Breast epithelium (tissue), 4 donors: ENCODE results near the gene KRT31. TPM values are rescaled to one million over a fixed set of nuclear protein-coding genes. Genes with fewer than 3 reads are reported as not detected.

Experiments
- DNase-seq, 2 donors: peaks; one replicate each; pipeline ENCODE4 v3.0.0-alpha.2; 2019; ENCODE audit warnings: low spot score in 2 of 2
- H3K27ac ChIP-seq, 2 donors: fragments of 200-600 bp; sonication (generic) in 1 of 2; one replicate each; pipeline ENCODE4 v1.5.1; 2016 to 2019; ENCODE audit warnings: mild to moderate bottlenecking in 1 of 2
- H3K27me3 ChIP-seq, 2 donors: fragments of 200-600 bp; sonication (generic) in 1 of 2; one replicate each; pipeline versions ENCODE4 v1.5.1 to v1.6.0; 2017 to 2019; ENCODE audit warnings: control low read depth in 1 of 2, mild to moderate bottlenecking in 1 of 2
- H3K36me3 ChIP-seq: fragments of 200-600 bp; one replicate; pipeline ENCODE4 v1.5.1; 2019
- H3K4me1 ChIP-seq, 2 donors: fragments of 200-600 bp; sonication (generic); one replicate each; pipeline ENCODE4 v1.5.1; 2016 to 2019; ENCODE audit warnings: control low read depth in 1 of 2
- H3K4me3 ChIP-seq, 3 donors: fragments of 200-600 bp; sonication (generic); 1 replicate in 2 of 3; 2 replicates in 1 of 3; pipeline ENCODE4 v1.5.1; 2016 to 2019; ENCODE audit warnings: mild to moderate bottlenecking in 3 of 3, moderate library complexity in 2 of 3
- H3K9me3 ChIP-seq, 2 donors: fragments of 200-600 bp; sonication (generic) in 1 of 2; one replicate each; pipeline ENCODE4 v1.5.1; 2016 to 2019; ENCODE audit warnings: control low read depth in 1 of 2
- POLR2A ChIP-seq: fragments of 450-650 bp; IDR thresholded peaks from one replicate; pipeline ENCODE4 v1.6.1; 2016; ENCODE audit warnings: antibody characterized with exemption, mild to moderate bottlenecking, moderate library complexity
- POLR2AphosphoS5 ChIP-seq, 3 donors: sonication (generic); formaldehyde crosslinking; IDR thresholded peaks; one replicate each; pipeline ENCODE4 v1.6.1; 2017; ENCODE audit warnings: antibody characterized with exemption in 3 of 3
- intact Hi-C: fragments of 100-400 bp; cut with DNase I; formaldehyde crosslinking; loops from one replicate; pipeline ENCODE4 v1.15.1; 2023; ENCODE audit warnings: low total_unique reads
- total RNA-seq, 3 donors: library from RNA; depleted of rRNA; stranded (reverse); fragments of >200 nt; gene quantifications; one replicate each; pipeline ENCODE4 v1.1.0, GENCODE V29; 2016
- TF ChIP-seq, protein P1 (sequence below), 3 donors: fragments of 450-650 bp; IDR thresholded peaks; one replicate each; pipeline ENCODE4 v1.5.1; 2016 to 2017; ENCODE audit warnings: antibody characterized with exemption in 3 of 3, mild to moderate bottlenecking in 3 of 3, moderate library complexity in 3 of 3

The KRT31 gene
- total RNA-seq, 3 donors from 2014 or later = not detected

DNA sequence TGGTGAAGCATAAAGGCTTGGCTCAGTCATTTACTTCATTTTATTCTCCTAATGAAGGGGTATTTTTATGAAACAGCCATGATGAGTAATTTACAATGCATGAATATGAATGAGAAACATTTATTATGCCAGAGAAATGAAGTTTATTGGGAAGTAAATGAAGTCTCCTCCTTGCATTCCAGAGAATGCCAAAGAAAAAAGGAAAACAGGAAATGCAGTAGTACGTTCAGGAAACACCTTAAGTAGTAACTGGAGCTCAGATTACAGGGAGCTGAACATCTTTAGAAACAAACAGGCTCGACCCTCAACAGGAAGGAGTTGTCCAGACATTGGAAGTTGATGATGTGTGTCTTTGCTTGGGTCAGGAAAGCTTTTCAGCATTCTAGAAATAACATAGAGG is 19.9 kb downstream of the KRT31 start:
- no peak overlapping the region for H3K27ac ChIP-seq
- H3K36me3 ChIP-seq = no peaks in the 10 kb centered on the region
- intact Hi-C loops = loop anchor here (1.0 kb wide), 1 partner anchor 25 kb away; no protein-coding TSS in a partner anchor
- H3K9me3 ChIP-seq = no peaks in the 10 kb centered on the region
- no peak for DNase-seq
- no peaks in the 10 kb centered on the region for H3K27me3 ChIP-seq
- no peak for TF ChIP-seq POLR2AphosphoS5 (IDR thresholded peaks at IDR 0.05)
- TF ChIP-seq, protein P1, sequence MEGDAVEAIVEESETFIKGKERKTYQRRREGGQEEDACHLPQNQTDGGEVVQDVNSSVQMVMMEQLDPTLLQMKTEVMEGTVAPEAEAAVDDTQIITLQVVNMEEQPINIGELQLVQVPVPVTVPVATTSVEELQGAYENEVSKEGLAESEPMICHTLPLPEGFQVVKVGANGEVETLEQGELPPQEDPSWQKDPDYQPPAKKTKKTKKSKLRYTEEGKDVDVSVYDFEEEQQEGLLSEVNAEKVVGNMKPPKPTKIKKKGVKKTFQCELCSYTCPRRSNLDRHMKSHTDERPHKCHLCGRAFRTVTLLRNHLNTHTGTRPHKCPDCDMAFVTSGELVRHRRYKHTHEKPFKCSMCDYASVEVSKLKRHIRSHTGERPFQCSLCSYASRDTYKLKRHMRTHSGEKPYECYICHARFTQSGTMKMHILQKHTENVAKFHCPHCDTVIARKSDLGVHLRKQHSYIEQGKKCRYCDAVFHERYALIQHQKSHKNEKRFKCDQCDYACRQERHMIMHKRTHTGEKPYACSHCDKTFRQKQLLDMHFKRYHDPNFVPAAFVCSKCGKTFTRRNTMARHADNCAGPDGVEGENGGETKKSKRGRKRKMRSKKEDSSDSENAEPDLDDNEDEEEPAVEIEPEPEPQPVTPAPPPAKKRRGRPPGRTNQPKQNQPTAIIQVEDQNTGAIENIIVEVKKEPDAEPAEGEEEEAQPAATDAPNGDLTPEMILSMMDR (IDR thresholded peaks at IDR 0.05) = no peak
- no peak for TF ChIP-seq POLR2A
- no peaks in the 10 kb centered on the region for H3K4me1 ChIP-seq
- no peak overlapping the region for H3K4me3 ChIP-seq

DNA sequence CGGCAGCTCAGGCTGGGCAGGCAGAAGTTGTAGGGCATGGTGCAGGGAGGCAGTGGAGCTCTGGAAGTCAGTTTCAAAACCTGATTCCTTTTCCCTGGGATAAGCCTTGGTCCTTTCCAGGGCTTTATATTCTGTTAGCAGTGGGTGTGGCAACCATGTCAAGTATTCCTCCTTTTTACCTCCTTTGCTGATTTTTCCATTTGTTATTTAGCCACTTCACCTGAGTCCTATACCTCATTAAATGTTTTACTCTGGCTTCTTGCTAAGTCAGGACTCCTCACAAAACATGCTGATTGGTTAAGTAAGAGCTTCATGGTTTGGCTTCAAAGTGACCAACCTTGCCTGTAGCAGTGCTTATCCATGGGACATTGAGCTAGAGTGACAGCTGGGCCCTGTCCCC is 27.7 kb downstream of the KRT31 start, which contains the start of gene KRT33B:
Gene KRT33B (minus strand): TSS at position 101 of the 400 bp plus-strand sequence. CDS start 63 bp downstream, at position 38.
- H3K27me3 ChIP-seq = no peaks in the 10 kb centered on the region
- no peak for DNase-seq
- TF ChIP-seq, protein P1 (IDR thresholded peaks at IDR 0.05) = no peak
- TF ChIP-seq POLR2AphosphoS5 (IDR thresholded peaks at IDR 0.05) (no peak), POLR2A (no peak)
- no peaks in the 10 kb centered on the region for H3K9me3 ChIP-seq
- H3K4me3 ChIP-seq = no peak within 1 kb of the TSS
- intact Hi-C loops = no loop called here
- H3K36me3 ChIP-seq = no peaks in the 10 kb centered on the region
- no peaks in the 10 kb centered on the region for H3K4me1 ChIP-seq
- no peak within 1 kb of the TSS for H3K27ac ChIP-seq

DNA sequence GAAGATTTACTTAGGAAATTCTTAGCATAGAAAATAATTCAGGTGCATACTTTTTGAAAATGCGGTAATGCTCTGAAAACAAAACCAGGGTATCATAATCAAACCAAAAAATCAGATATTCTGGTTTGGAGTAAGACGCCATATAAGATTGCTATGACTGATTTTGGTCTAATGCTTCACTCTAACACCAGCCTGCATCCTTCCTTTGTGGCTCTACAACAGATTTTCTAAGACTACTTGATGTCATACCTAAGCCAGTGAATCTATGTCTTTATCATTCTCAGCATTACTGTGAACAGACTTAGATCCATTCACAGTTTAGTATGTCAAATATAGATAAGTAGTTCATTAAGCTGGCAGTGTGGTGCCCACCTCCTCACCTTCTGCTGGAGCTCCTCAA is 28.4 kb downstream of the KRT31 start:
- intact Hi-C loops = no loop called here
- TF ChIP-seq POLR2AphosphoS5 (IDR thresholded peaks at IDR 0.05) (no peak), POLR2A (no peak)
- TF ChIP-seq, protein P1 (IDR thresholded peaks at IDR 0.05) = no peak
- Histone ChIP-seq H3K4me1 (no peaks in the 10 kb centered on the region), H3K27ac (no peak overlapping the region), H3K4me3 (no peak overlapping the region), H3K9me3 (no peaks in the 10 kb centered on the region), H3K27me3 (no peaks in the 10 kb centered on the region), H3K36me3 (no peaks in the 10 kb centered on the region)
- no peak for DNase-seq

DNA sequence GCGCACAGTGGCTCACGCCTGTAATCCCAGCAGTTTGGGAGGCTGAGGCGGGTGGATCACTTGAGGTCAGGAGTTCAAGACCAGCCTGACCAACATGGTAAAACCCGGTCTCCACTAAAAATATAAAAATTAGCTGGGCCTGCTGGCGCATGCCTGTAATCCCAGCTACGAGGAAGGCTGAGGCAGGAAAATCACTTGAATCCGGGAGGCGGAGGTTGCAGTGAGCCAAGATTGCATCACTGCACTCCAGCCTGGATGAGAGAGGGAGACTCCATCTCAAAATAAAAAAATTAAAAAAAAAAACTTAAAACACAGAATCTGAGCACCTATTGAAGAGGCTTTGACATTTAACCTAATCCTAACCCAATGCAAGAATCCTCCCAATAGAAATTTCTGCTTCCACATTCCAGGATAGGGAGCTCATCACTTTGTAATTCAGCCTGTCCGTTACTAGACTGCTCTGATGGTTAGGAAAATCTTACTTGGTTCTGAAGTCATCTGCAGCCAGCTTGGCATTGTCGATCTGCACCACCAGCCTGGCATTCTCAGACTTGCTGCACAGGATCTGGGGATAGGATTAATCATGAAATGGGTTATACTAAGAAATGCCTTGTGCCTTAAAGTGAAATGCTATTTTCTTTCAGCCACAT is 29.9 kb downstream of the KRT31 start:
- Histone ChIP-seq H3K9me3 (no peaks in the 10 kb centered on the region), H3K27me3 (no peaks in the 10 kb centered on the region), H3K27ac (no peak overlapping the region), H3K4me1 (no peaks in the 10 kb centered on the region), H3K36me3 (no peaks in the 10 kb centered on the region), H3K4me3 (no peak overlapping the region)
- intact Hi-C loops = no loop called here
- TF ChIP-seq, protein P1 (IDR thresholded peaks at IDR 0.05) = no peak
- TF ChIP-seq POLR2A = no peak
- TF ChIP-seq POLR2AphosphoS5 (IDR thresholded peaks at IDR 0.05) = no peak
- DNase-seq = peak in 1 of 2 donors; percentile 41

DNA sequence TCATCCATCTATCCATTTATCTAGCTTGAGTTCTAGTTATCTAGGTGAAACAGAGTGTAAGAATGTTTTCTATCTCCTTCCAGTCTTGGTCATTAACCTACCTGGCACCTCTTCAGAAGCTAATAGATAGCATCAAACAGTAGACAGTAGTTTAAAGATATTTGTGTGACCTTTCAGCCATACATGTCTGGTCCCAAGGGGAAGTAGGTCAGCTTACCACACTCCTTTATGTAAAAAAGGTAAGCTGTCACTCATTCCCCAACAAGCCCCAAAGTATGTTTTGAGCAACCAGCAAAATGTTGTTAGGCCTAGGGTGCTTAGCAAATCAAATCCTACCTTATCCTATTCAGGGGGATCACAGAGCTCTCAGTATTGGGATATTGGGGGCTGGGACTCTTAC is 31.3 kb downstream of the KRT31 start:
- H3K36me3 ChIP-seq = no peaks in the 10 kb centered on the region
- TF ChIP-seq POLR2A = no peak
- TF ChIP-seq, protein P1 (IDR thresholded peaks at IDR 0.05) = no peak
- TF ChIP-seq POLR2AphosphoS5 (IDR thresholded peaks at IDR 0.05) = no peak
- no peak overlapping the region for H3K4me3 ChIP-seq
- intact Hi-C loops = no loop called here
- no peaks in the 10 kb centered on the region for H3K27me3 ChIP-seq
- no peaks in the 10 kb centered on the region for H3K4me1 ChIP-seq
- no peaks in the 10 kb centered on the region for H3K9me3 ChIP-seq
- no peak for DNase-seq
- no peak overlapping the region for H3K27ac ChIP-seq
